Mesodermal cell (in vitro differentiated cells): ENCODE measurements around the gene ARHGAP20. TPM values are rescaled to one million over a fixed set of nuclear protein-coding genes. Genes with fewer than 3 reads are reported as not detected.

Experiments
- H3K27ac ChIP-seq: 2 replicates; pipeline ENCODE4 v1.7.0; 2013; ENCODE audit warnings: mild to moderate bottlenecking, low read depth, low read length, moderate library complexity; ENCODE audit not compliant: severe bottlenecking
- H3K36me3 ChIP-seq: 2 replicates; pipeline ENCODE4 v1.7.1; 2013; ENCODE audit warnings: mild to moderate bottlenecking, low read length, moderate library complexity; ENCODE audit not compliant: control insufficient read depth, insufficient read depth
- H3K4me1 ChIP-seq: one replicate; pipeline ENCODE4 v1.7.1; 2013; ENCODE audit warnings: mild to moderate bottlenecking, low read length; ENCODE audit not compliant: insufficient read depth, control insufficient read depth, poor library complexity, severe bottlenecking
- H3K4me3 ChIP-seq: 2 replicates; pipeline ENCODE4 v1.7.0; 2013; ENCODE audit warnings: low read length, control low read depth, mild to moderate bottlenecking; ENCODE audit not compliant: insufficient read depth, poor library complexity, severe bottlenecking; ENCODE audit errors: extremely low read depth
- H3K9me3 ChIP-seq: 2 replicates; pipeline ENCODE4 v1.7.1; 2013; ENCODE audit warnings: mild to moderate bottlenecking, low read length, moderate library complexity; ENCODE audit not compliant: control insufficient read depth
- WGBS, 2 experiments: methylation state at CpG; one replicate each; pipeline ENCODE4 v1.1.5; 2013; ENCODE audit warnings: missing lambda C conversion rate in 2 of 2; ENCODE audit not compliant: insufficient coverage in 2 of 2; 5-methylcytosine and 5-hydroxymethylcytosine counted together
- polyA plus RNA-seq, 2 experiments: library from polyadenylated mRNA; stranded (reverse); fragments of 50-300 nt; gene quantifications; one replicate each; pipeline ENCODE4 v1.2.3, GENCODE V29; 2013

ARHGAP20 gene, protein sequence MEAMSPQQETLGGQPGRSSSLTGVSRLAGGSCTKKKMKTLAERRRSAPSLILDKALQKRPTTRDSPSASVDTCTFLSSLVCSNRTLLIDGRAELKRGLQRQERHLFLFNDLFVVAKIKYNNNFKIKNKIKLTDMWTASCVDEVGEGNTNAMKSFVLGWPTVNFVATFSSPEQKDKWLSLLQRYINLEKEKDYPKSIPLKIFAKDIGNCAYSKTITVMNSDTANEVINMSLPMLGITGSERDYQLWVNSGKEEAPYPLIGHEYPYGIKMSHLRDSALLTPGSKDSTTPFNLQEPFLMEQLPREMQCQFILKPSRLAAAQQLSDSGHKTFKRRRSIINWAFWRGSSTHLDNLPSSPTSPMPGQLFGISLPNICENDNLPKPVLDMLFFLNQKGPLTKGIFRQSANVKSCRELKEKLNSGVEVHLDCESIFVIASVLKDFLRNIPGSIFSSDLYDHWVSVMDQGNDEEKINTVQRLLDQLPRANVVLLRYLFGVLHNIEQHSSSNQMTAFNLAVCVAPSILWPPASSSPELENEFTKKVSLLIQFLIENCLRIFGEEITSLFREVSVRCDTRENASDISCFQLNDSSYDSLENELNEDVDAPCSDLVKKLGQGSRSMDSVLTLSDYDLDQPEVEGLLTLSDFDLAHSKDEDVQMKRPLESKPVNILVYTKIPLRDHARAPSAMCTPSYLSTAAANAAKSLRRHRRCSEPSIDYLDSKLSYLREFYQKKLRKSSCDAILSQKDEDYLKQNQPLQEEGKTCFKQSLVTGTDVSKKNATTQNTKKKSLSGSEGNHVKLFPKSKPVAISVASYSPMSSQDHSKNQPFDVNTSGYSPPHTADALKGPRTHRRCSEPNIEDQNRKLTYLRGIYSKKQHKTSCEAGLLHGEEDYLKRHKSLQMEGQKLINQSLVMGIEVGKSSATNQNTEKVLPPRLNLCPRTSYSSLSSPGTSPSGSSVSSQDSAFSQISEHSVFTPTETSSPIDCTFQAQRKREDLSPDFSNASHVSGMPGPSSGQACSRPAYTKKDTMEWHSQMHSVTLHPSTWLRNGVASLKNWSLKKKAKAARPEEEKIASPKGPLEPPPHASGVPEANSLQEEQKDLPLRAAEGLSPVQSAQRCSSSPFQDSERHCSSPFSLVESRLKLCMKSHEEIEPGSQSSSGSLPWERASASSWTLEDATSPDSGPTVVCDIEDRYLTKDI
- polyA plus RNA-seq (2013, experiment 1 of 2) = 0.07 TPM
- 0.15 TPM for polyA plus RNA-seq (2013, experiment 2 of 2)

GRCh38 chr11:110711776-110712658 is at the start of gene ARHGAP20:
Gene ARHGAP20 (minus strand): TSS chr11:110712437. CDS start chr11:110712231, 206 bp downstream.
- WGBS, 2 experiments = 0% methylated on average over 68 to 81 of the region's 109 CpGs
- no peaks in the 10 kb centered on the region for H3K36me3 ChIP-seq
- no peak within 1 kb of the TSS for H3K27ac ChIP-seq
- no peaks in the 10 kb centered on the region for H3K9me3 ChIP-seq
- H3K4me3 ChIP-seq = peak within 1 kb of the TSS; percentile 50
- H3K4me1 ChIP-seq = peaks cover 5% of the 10 kb centered on the region

- Histone ChIP-seq H3K9me3 (no peaks in the 10 kb centered on the region), H3K4me1 (no peaks in the 10 kb centered on the region), H3K27ac (no peak overlapping the region), H3K36me3 (no peaks in the 10 kb centered on the region), H3K4me3 (no peak overlapping the region)
- 63 to 100% methylated on average over 1 of the region's 1 CpG for WGBS, 2 experiments
Measured at GRCh38 chr11:110761991-110762390, 49.8 kb upstream of the ARHGAP20 start.

DNA sequence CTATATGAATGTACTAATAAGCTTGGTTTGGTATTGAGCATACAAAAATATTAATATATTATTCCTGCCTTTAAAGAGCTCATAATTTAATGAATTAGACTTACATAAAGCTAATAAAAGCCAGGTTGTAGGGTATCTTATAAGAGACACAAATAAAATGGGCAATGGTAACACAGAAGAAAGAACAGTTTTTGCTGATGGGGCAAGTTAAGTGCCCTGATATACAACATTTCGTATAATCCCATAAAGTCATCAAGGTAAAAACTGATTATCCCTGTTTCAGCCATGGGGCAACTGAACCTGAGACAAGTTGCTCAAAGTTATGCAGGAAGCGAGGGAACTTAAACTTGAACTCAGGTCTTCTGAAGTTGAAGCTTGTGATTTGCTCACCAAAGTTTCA is 48.9 kb upstream of the ARHGAP20 start:
- Histone ChIP-seq H3K36me3 (no peaks in the 10 kb centered on the region), H3K27ac (no peak overlapping the region), H3K4me1 (no peaks in the 10 kb centered on the region), H3K9me3 (no peaks in the 10 kb centered on the region), H3K4me3 (no peak overlapping the region)
- 96 to 100% methylated on average over 2 of the region's 2 CpGs for WGBS, 2 experiments

GRCh38 chr11:110759972-110760381 is 47.7 kb upstream of the ARHGAP20 start:
- Histone ChIP-seq H3K4me3 (no peak overlapping the region), H3K9me3 (no peaks in the 10 kb centered on the region), H3K36me3 (no peaks in the 10 kb centered on the region), H3K4me1 (no peaks in the 10 kb centered on the region), H3K27ac (no peak overlapping the region)
- 100% methylated on average over 1 of the region's 3 CpGs; no CpG with 5 or more reads in 1 of the 2 experiments for WGBS, 2 experiments

DNA sequence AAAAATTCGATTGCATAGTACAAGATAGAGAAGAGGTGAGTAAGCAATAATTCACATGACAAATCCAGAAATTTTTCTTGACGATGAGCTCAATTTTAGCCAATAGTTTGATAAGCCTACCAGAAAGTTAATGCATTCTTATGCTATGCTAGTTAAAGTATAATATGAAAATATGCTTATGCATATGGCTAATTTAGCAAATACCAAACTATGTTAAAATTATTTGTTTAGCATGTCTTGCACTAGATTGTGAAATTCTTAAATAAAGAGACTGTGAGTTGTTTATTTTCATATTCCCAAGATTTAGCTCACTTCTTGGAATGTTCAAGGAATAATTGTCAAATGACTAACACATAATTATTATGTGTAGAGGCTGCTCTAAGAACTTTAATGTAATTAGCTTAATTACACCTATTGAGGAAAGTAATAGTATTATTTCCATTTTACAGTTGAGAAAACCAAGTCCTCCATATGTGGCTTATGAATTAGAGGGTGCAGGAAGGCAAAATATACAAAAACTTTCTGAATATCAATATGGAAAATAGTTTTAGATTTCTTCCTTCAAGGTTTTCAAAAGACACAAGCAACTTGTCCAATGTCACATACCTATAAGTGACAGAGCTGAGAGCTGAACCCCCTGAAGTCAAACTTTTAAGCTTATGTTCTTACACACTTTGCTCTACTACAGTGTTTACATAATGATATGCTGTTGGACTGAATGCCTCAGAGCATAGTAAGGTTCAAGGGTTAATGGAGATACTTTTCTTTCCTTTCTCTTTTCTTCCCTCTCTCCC is 45.9 kb upstream of the ARHGAP20 start:
- Histone ChIP-seq H3K4me1 (no peaks in the 10 kb centered on the region), H3K36me3 (no peaks in the 10 kb centered on the region), H3K27ac (no peak overlapping the region), H3K9me3 (no peaks in the 10 kb centered on the region), H3K4me3 (no peak overlapping the region)
- WGBS, 2 experiments = no CpG with 5 or more reads among the region's 2 CpGs

GRCh38 chr11:110757066-110757465 is 44.8 kb upstream of the ARHGAP20 start:
- WGBS, 2 experiments = 97 to 100% methylated on average over 2 of the region's 5 CpGs
- Histone ChIP-seq H3K27ac (no peak overlapping the region), H3K36me3 (no peaks in the 10 kb centered on the region), H3K4me3 (no peak overlapping the region), H3K9me3 (no peaks in the 10 kb centered on the region), H3K4me1 (no peaks in the 10 kb centered on the region)

- no peaks in the 10 kb centered on the region for H3K9me3 ChIP-seq
- 88% methylated on average over 1 of the region's 3 CpGs; no CpG with 5 or more reads in 1 of the 2 experiments for WGBS, 2 experiments
- no peak overlapping the region for H3K4me3 ChIP-seq
Measured at GRCh38 chr11:110755941-110756340, 43.7 kb upstream of the ARHGAP20 start.

GRCh38 chr11:110752890-110753289 is 40.7 kb upstream of the ARHGAP20 start:
- no peak overlapping the region for H3K27ac ChIP-seq
- no peaks in the 10 kb centered on the region for H3K9me3 ChIP-seq
- H3K36me3 ChIP-seq = no peaks in the 10 kb centered on the region
- H3K4me1 ChIP-seq = no peaks in the 10 kb centered on the region
- no peak overlapping the region for H3K4me3 ChIP-seq

More at GRCh38 chr11:110755941-110756340, 43.7 kb upstream of the ARHGAP20 start:
- no peak overlapping the region for H3K27ac ChIP-seq
- no peaks in the 10 kb centered on the region for H3K4me1 ChIP-seq
- H3K36me3 ChIP-seq = no peaks in the 10 kb centered on the region

DNA sequence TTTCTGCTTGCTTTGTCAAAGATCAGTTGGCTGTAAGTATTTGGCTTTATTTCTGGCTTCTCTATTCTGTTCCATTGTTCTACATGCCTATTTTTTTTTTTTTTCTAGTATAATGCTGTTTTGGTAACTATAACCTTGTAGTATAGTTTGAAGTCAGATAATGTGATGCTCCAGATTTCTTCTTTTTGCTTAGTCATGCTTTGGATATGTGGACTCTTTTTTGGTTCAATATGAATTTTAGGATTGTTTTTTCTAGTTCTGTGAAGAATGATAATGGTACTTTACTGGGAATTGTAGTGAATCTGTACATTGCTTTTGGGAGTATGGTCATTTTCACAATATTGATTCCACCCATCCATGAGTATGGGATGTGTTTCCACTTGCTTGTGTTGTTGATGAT is 37.9 kb upstream of the ARHGAP20 start:
- no peaks in the 10 kb centered on the region for H3K9me3 ChIP-seq
- H3K36me3 ChIP-seq = no peaks in the 10 kb centered on the region
- no peak overlapping the region for H3K4me3 ChIP-seq
- no peaks in the 10 kb centered on the region for H3K4me1 ChIP-seq
- H3K27ac ChIP-seq = no peak overlapping the region
